Left colon (tissue), 2 donors: ENCODE results near the gene TANGO2. TPM values are rescaled to one million over a fixed set of nuclear protein-coding genes. Genes with fewer than 3 reads are reported as not detected.
"Not testable (repeated sequence)": the region's sequence is repeated elsewhere in the genome, so short reads cannot be mapped to it uniquely, and the experiment has no call there.

Experiments
- ATAC-seq: fragments of 200-7000 bp; cut with Tn5 transposase; one replicate; pipeline ENCODE4 v1.9.1; 2020; ENCODE audit warnings: mild to moderate bottlenecking, moderate library complexity
- DNase-seq, 2 donors: peaks; one replicate each; pipeline ENCODE4 v3.0.0-alpha.2; 2020
- intact Hi-C, 2 donors: fragments of 100-400 bp; cut with DNase I in 1 of 2; cut with micrococcal nuclease in 1 of 2; formaldehyde crosslinking; loops; one replicate each; pipeline versions ENCODE4 v1.11.2 to v1.14.0; 2022; cut with DNase I, micrococcal nuclease
- total RNA-seq, 2 donors: library from RNA; stranded (reverse); fragmentation: NEBNext Ultra II Directional; extraction: Animal tissue kit (Norgen Biotek cat#: 25700); gene quantifications; one replicate each; pipeline ENCODE4 v1.2.1, GENCODE V29; 2021
- donor health status: DM: no; HTN: no; CAD: no.
- donor health status: DM: yes; HTN: yes; CAD: no.

TANGO2 gene
- total RNA-seq, 2 donors from 2014 or later: 28.7 to 29.9 TPM

DNA sequence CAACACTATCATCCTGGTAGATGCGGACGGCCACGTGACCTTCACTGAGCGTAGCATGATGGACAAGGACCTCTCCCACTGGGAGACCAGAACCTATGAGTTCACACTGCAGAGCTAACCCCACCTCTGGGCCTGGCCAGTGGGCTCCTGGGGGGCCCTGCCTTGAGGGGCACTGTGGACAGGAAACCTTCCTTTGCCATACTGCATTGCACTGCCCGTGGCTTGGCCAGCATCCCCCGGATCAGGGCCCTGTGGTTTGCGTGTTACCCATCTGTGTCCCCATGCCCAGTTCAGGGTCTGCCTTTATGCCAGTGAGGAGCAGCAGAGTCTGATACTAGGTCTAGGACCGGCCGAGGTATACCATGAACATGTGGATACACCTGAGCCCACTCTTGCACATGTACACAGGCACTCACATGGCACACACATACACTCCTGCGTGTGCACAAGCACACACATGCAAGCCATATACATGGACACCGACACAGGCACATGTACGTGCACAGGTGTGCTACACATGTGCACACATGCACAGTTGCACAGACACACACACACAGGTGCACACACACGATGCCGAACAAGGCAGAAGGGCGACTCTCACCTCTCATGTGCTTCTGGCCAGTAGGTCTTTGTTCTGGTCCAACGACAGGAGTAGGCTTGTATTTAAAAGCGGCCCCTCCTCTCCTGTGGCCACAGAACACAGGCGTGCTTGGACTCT lies 43.8 kb downstream of the TANGO2 start:
- intact Hi-C loops: no loop called here
- DNase-seq: no peak
- no peak for ATAC-seq

- intact Hi-C loops: no loop called here
- DNase-seq: no peak
- ATAC-seq: no peak
These were observed 45.1 kb downstream of the TANGO2 start for GRCh38 chr22:20065896-20066616.

DNA sequence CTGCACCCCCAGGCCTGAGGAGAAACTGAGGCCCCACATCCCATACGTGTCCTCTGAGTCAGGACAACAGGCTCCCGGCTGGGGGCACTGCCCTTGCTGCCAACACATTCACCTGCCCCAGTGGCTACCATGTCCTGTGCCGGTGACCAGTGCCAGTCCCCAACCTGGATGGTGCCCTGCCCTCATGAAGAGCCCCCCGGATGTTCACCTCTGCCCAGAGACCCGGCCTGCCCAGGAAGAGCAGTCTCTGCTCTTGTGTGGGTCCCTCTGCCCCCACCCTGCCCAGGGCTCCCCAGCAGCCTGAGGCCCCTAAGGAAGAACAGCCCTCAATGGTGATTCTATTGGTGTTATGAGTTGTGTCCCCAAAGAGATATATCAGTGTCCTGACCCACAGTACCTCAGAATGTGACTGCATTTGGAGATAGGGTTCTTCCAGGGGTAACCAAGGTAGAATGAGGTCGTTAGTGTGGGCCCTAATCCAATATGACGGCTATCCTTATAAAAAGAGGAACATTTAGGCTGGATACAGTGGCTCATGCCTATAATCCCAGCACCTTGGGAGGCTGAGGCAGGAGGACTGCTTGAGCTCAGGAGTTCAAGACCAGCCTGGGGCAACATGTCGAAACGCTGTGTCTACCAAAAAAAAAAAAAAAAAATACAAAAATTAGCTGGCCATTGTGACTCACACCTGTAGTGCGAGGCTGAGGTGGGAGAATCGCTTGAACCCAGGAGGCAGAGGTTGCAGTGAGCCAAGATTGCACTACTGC lies 45.9 kb downstream of the TANGO2 start:
- ATAC-seq (no peak), DNase-seq (no peak)
- intact Hi-C loops: no loop called here

DNA sequence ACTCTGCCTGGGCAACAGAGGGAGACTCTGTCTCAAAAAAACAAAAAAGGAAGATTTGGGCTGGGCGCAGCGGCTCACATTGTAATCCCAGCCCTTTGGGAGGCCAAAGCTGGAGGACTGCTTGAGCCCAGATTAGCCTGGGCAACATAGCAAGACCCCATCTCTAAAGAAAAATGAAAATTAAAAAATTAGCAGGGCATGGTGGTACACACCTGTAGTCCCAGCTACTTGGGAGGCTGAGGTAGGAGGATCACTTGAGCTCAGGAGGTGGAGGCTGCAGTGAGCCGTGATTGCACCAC lies 46.4 kb downstream of the TANGO2 start:
- DNase-seq, intact Hi-C loops, ATAC-seq: not testable (repeated sequence)

GRCh38 chr22:20068640-20069039 lies 47.7 kb downstream of the TANGO2 start:
- DNase-seq (no peak), ATAC-seq (no peak)
- intact Hi-C loops: no loop called here

DNA sequence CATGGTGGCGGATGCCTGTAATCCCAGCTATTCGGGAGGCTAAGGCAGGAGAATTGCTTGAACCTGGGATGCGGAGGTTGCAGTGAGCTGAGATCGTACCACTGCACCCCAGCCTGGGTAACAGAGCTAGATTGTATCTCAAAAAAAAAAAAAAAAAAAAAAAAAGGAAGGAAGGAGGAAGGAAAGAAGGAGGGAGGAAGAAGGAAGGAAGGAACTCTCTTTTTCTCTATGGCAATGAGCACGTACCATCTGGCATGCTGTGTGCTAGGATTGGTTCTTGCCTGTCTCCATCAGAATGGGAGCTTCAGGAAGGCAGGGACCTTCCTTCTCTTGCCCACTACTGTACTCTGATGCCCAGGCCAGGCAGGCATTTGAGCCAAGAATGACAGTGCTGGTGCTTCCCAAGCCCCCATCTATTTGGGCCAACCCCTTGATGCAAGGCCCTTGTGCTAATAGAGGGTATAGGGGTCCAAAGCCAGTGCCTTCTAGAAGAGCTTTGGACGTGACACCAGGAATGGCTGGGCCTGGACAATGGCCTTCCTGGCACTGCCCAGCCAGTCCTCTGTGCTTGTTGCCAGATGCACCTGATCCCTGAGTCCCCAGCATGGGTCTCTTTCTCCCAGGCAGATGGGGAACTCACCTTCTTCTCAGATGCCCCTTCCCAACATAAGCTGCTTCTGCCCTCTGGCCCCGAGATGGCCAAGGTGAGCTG lies 48.6 kb downstream of the TANGO2 start:
- intact Hi-C loops: no loop called here
- ATAC-seq: no peak
- DNase-seq: no peak

DNA sequence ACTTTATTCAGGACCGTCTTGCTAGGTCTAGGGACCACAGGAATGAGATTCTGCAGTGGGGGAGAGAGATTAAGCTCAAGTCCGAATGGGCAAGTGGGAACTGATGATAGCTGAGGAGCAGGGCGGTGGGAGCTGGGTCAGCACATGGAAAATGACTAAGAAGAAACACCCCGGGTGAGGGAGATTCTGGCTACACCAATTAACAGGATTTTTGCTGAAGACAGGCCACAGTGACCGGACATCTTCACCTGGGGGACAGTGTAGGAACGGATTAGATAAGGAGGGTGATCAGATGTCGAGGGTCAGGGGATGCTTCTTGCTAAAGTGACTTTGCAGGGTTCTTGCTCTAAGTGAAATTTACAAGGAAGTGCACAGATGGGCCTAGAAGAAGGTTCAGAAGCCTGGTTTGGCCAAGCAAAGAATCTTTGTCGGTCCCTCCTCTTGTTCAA lies 50.6 kb downstream of the TANGO2 start:
- DNase-seq (no peak), ATAC-seq (no peak)
- intact Hi-C loops: no loop called here

- ATAC-seq (no peak), DNase-seq (no peak)
- intact Hi-C loops: no loop called here
These were observed 55.8 kb downstream of the TANGO2 start for GRCh38 chr22:20076627-20077172.

DNA sequence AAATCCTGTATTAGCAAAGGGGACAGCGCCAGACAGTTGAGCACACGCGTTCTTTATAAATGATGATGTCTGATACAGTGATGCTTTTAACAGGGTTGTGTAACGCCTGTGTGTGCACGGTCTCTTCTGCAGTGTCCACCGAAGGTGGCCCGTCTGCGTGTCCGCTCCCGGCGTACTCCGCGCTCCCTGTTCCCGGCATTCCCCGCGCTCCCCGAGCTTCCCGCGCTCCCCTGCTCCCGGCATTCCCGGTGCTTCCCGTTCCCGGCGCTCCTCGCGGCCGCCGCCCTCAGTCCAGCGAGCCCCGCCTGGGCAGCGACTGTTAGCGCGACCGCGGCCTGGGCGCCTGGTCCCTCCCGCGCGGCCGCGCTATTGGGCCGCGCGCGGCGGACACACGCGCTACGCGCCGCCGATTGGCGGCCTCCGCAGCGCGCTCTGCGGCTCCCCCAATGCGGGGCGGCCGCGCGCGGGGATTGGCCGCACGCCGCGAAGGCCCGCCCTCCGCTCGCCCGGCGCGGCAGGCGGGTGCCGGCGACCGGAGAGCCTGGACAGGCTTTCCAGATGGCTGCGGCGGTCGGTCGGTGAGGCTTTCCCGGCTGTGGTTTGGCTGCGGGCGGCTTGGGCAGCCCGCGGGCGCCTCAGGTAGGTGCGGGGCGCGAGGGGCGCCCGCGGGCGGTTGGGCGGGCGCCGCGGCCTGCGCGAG lies 59.0 kb downstream of the TANGO2 start, which contains the start of gene DGCR8:
Gene DGCR8, plus strand, starts transcription at position 497 of the 700 bp plus-strand sequence. CDS start 5,723 bp downstream, outside the sequence.
- ATAC-seq: peak; percentile 89
- peak; percentile 93 for DNase-seq
- intact Hi-C loops: no loop called here

DNA sequence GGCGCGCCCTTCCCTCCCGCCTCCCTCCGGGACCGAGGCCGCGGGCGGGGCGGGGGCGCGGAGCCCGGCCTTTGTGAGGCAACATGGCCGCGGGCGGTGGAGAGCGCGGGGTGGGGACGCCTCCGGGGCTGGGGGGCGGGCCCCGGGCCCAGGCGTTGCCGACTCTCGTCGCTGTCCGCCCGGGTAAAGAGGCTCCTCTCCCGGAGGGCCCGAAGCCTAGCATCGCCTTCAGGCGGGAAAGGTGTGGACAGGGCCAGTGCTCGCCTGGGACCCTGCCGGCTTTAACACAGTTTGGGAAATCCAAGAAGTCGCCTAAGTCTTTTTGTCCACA lies 59.5 kb downstream of the TANGO2 start:
- intact Hi-C loops: no loop called here
- DNase-seq (peak; percentile 64 to 79), ATAC-seq (peak; percentile 70)

- DNase-seq (peak in 1 of 2 donors; percentile 35), ATAC-seq (peak; percentile 30)
- intact Hi-C loops: no loop called here
These were observed 60.1 kb downstream of the TANGO2 start for GRCh38 chr22:20080776-20081654.

DNA sequence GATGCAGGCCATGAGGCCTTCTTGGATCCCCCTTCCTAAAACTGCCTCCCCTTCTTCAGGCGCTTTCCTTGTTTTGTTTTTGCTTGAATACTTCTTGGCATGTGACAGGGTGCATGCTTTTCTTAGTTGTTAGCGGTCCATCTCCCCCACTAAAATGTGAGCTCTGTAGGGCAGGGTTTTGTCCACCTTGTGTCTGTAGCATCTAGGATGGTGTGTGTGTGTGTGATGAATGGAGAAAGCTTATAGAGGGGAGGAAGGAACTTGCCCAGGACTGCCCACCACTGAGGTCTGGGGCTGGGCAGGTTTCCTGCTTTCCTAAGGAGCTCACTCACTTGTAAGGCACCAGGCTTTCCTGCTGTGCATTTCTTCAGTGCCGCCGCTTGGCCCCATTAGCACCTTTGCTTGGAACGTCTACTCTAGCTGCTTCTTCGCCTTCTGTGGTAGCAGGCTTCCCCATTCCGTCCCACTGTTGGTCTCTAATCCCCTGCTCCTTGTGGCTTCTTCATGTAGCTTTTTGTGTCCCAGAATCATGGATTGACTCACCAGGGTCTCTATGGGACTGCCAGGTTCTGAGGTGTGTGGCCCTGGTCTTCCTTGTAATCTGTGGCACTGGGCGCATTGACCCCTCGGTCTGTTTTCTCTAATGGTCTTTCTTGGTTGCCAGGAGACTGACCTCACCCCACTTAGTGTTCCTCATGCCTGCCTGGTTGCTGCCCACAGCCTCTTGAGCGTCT lies 62.4 kb downstream of the TANGO2 start:
- DNase-seq (no peak), ATAC-seq (no peak)
- intact Hi-C loops: no loop called here

GRCh38 chr22:20083891-20084546 lies 63.1 kb downstream of the TANGO2 start:
- ATAC-seq (no peak), DNase-seq (no peak)
- intact Hi-C loops: no loop called here

DNA sequence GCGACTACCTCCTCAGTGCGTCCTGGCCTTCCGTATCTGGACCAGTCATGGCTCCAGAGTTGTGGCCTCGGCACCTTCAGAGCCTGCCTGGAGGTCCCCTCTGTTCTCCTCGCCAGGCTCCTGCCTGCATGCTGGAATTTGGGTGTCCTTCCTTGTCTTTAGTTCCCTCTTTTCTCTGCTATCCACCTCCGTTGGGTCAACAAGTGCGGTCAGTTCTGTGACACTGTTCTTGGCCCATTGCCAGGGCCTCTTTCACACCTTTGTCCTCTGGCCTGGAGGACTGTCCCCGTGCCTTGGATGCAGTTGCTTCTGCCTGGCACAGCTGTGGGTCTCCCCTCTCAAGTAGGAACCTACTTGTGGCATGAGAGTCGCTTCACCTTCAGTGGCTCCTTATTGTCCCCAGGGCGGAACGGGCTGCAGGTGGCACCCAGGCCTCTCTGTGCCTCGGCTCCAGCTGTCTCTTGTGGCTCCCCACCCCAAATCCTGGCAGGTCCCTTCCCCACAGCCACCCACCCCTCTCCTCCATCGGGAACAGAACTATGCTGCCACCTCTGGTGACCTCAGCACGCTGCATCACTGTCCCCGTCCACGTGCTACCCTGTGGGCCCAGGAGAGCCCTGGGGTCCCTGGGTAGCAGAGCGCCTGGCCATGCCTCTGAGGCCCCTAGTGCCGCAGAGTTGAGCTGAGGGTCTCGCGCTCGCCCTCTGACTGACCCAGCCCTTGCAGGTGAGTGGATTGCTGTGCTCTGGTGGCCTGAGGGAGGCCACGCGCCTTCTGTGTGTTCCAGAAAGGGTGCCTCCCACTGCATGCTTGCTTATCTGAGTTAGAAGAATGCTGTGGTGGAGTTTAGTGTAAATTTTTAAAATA lies 63.9 kb downstream of the TANGO2 start:
- ATAC-seq (no peak), DNase-seq (no peak)
- intact Hi-C loops: no loop called here

- no peak for DNase-seq
- intact Hi-C loops: no loop called here
- no peak for ATAC-seq
These were observed 64.7 kb downstream of the TANGO2 start for GRCh38 chr22:20085651-20086050.
